ENCODE data around the gene VCAM1. TPM values are rescaled to one million over a fixed set of nuclear protein-coding genes. Genes with fewer than 3 reads are reported as not detected.

The VCAM1 gene
- total and polyA plus RNA-seq, 9 of the 15 experiments (the other 6 are each of a cell fraction or from before 2014, with no cell fraction given), result 0.04 to 0.13 TPM; not detected in 7

GRCh38 chr1:100747771-100748170 lies 28.2 kb downstream of the VCAM1 start (continued):
- no peak for TF ChIP-seq AFF4 (CRISPR knock-in tag; IDR thresholded peaks at IDR 0.05)
- TF ChIP-seq RFX7 (CRISPR knock-in tag; IDR thresholded peaks at IDR 0.05), result no peak
- no peak for TF ChIP-seq CGGBP1 (CRISPR knock-in tag; IDR thresholded peaks at IDR 0.05)
- TF ChIP-seq ZNF318 (IDR thresholded peaks at IDR 0.05; ENCODE audit: borderline replicate concordance in 1 of 2, low read depth in 1 of 2), result no peak
- no peak for TF ChIP-seq E2F5 (CRISPR knock-in tag; IDR thresholded peaks at IDR 0.05)
- TF ChIP-seq JUNB (CRISPR knock-in tag; conservative IDR thresholded peaks at IDR 0.05), result no peak
- no peak for TF ChIP-seq EHMT2 (IDR thresholded peaks at IDR 0.05)
- TF ChIP-seq JUN (IDR thresholded peaks at IDR 0.05; ENCODE audit: borderline replicate concordance, low read depth, low read length), result no peak
- TF ChIP-seq JUN (CRISPR knock-in tag; IDR thresholded peaks at IDR 0.05; ENCODE audit: borderline replicate concordance), result no peak
- no peak for TF ChIP-seq ZNF143 (CRISPR knock-in tag; IDR thresholded peaks at IDR 0.05)
- no peak for TF ChIP-seq DIDO1 (tag; IDR thresholded peaks at IDR 0.05; ENCODE audit: low read depth)
- TF ChIP-seq ARID2 (IDR thresholded peaks at IDR 0.05), result no peak
- no peak for TF ChIP-seq STAT5B (CRISPR knock-in tag; IDR thresholded peaks at IDR 0.05)
- no peak for TF ChIP-seq SMAD2 (IDR thresholded peaks at IDR 0.05; ENCODE audit: low read depth, low read length)
- no peak for TF ChIP-seq CBX3 (IDR thresholded peaks at IDR 0.05; ENCODE audit: borderline replicate concordance in 1 of 2, low read length in 2 of 2)
- TF ChIP-seq ZNF699 (CRISPR knock-in tag; IDR thresholded peaks at IDR 0.05; ENCODE audit: insufficient replicate concordance), result no peak

Data from K562 (cell line).